Measurements from ENCODE around the gene IP6K1. TPM values are rescaled to one million over a fixed set of nuclear protein-coding genes. Genes with fewer than 3 reads are reported as not detected.
"Not testable (repeated sequence)": the region's sequence is repeated elsewhere in the genome, so short reads cannot be mapped to it uniquely, and the experiment has no call there.

IP6K1 gene
- total RNA-seq, 1 donor from 2014 or later: 56.4 TPM

- peaks cover 10% of the 10 kb centered on the region for H3K4me1 Mint-ChIP-seq (ENCODE audit: unreplicated experiment)
- no peak for DNase-seq (ENCODE audit: low spot score)
- H3K27ac Mint-ChIP-seq (ENCODE audit: unreplicated experiment): no peak overlapping the region
- no peak for TF ChIP-seq CTCF (IDR thresholded peaks at IDR 0.05; ENCODE audit: unreplicated experiment)
- H3K27me3 Mint-ChIP-seq (ENCODE audit: unreplicated experiment): peaks cover 13% of the 10 kb centered on the region
- H3K4me3 Mint-ChIP-seq (ENCODE audit: unreplicated experiment): no peak overlapping the region
- H3K9me3 Mint-ChIP-seq (ENCODE audit: unreplicated experiment): no peaks in the 10 kb centered on the region
- H3K36me3 Mint-ChIP-seq (ENCODE audit: low read depth, unreplicated experiment): no peaks in the 10 kb centered on the region
These were observed 86.9 kb downstream of the IP6K1 start for GRCh38 chr3:49699281-49699979.

GRCh38 chr3:49695350-49696015, 90.9 kb downstream of the IP6K1 start:
- H3K9me3 Mint-ChIP-seq (ENCODE audit: unreplicated experiment); H3K27me3 Mint-ChIP-seq (ENCODE audit: unreplicated experiment); H3K4me1 Mint-ChIP-seq (ENCODE audit: unreplicated experiment); DNase-seq (ENCODE audit: low spot score); H3K27ac Mint-ChIP-seq (ENCODE audit: unreplicated experiment); H3K4me3 Mint-ChIP-seq (ENCODE audit: unreplicated experiment); H3K36me3 Mint-ChIP-seq (ENCODE audit: low read depth, unreplicated experiment): not testable (repeated sequence)

- H3K4me3 Mint-ChIP-seq (ENCODE audit: unreplicated experiment); H3K36me3 Mint-ChIP-seq (ENCODE audit: low read depth, unreplicated experiment); H3K27me3 Mint-ChIP-seq (ENCODE audit: unreplicated experiment); H3K27ac Mint-ChIP-seq (ENCODE audit: unreplicated experiment); H3K9me3 Mint-ChIP-seq (ENCODE audit: unreplicated experiment); DNase-seq (ENCODE audit: low spot score); H3K4me1 Mint-ChIP-seq (ENCODE audit: unreplicated experiment): not testable (repeated sequence)
These were observed 91.8 kb downstream of the IP6K1 start for GRCh38 chr3:49694409-49695070.

GRCh38 chr3:49691481-49691880, 94.9 kb downstream of the IP6K1 start:
- not testable (repeated sequence) for H3K27ac Mint-ChIP-seq (ENCODE audit: unreplicated experiment); H3K4me3 Mint-ChIP-seq (ENCODE audit: unreplicated experiment); H3K27me3 Mint-ChIP-seq (ENCODE audit: unreplicated experiment); H3K9me3 Mint-ChIP-seq (ENCODE audit: unreplicated experiment); DNase-seq (ENCODE audit: low spot score); H3K36me3 Mint-ChIP-seq (ENCODE audit: low read depth, unreplicated experiment)
- H3K4me1 Mint-ChIP-seq (ENCODE audit: unreplicated experiment): peaks cover 12% of the 10 kb centered on the region

- not testable (repeated sequence) for H3K36me3 Mint-ChIP-seq (ENCODE audit: low read depth, unreplicated experiment); H3K4me3 Mint-ChIP-seq (ENCODE audit: unreplicated experiment); H3K27me3 Mint-ChIP-seq (ENCODE audit: unreplicated experiment); H3K9me3 Mint-ChIP-seq (ENCODE audit: unreplicated experiment); H3K27ac Mint-ChIP-seq (ENCODE audit: unreplicated experiment); DNase-seq (ENCODE audit: low spot score)
- H3K4me1 Mint-ChIP-seq (ENCODE audit: unreplicated experiment): peaks cover 12% of the 10 kb centered on the region
These were observed 95.5 kb downstream of the IP6K1 start for GRCh38 chr3:49690856-49691255.

- Mint-ChIP-seq H3K4me3 (ENCODE audit: unreplicated experiment) (peak overlapping the region; percentile 92), H3K27ac (ENCODE audit: unreplicated experiment) (peak overlapping the region; percentile 61), H3K4me1 (ENCODE audit: unreplicated experiment) (peaks cover 12% of the 10 kb centered on the region)
- H3K9me3 Mint-ChIP-seq (ENCODE audit: unreplicated experiment); H3K27me3 Mint-ChIP-seq (ENCODE audit: unreplicated experiment); DNase-seq (ENCODE audit: low spot score); H3K36me3 Mint-ChIP-seq (ENCODE audit: low read depth, unreplicated experiment): not testable (repeated sequence)
These were observed 96.3 kb downstream of the IP6K1 start for GRCh38 chr3:49689908-49690624.
